ENCODE measurements around the gene STX1A.
"Not testable (repeated sequence)": the region's sequence is repeated elsewhere in the genome, so short reads cannot be mapped to it uniquely, and the experiment has no call there.

The STX1A gene

GRCh38 chr7:73734619-73735527 is 15.4 kb upstream of the STX1A start:
- peak; percentile 88 for DNase-seq

DNA sequence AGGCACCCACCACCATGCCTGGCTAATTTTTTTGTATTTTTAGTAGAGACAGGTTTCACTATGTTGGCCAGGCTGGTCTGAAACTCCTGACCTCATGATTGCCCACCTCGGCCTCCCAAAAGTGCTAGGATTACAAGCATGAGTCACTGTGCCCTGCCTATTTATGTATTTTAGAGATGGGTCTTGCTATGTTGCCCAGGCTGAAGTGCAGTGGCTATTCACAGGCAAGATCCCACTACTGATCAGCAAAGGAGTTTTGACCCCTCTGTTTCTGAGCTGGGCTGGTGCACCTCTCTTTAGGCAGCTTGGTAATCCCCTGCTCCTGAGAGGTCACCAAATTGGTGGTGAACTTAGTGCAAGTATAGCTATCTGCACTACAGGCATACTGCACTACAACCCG is 12.9 kb upstream of the STX1A start:
- DNase-seq, result no peak

- no peak for DNase-seq
Observed at GRCh38 chr7:73730485-73730884, 11.0 kb upstream of the STX1A start.

DNA sequence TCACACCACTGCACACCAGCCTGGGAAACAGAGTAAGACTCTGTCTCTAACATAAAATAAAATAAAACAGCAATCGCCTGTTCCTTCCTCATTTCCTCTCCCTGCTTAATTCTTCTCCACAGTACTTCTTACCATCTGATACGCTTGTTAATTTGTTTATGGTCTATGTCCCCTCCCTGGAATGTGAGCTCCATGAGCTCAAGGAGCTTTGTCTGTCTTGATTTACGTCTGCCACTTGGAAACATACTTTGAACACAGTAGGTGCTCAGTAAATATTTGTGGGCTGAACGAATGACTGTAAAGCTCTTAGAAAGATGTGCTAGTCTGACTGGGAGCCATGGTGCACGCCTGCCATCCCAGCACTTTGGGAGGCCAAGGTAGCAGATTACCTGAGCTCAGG is 9.1 kb upstream of the STX1A start:
- no peak for DNase-seq

DNA sequence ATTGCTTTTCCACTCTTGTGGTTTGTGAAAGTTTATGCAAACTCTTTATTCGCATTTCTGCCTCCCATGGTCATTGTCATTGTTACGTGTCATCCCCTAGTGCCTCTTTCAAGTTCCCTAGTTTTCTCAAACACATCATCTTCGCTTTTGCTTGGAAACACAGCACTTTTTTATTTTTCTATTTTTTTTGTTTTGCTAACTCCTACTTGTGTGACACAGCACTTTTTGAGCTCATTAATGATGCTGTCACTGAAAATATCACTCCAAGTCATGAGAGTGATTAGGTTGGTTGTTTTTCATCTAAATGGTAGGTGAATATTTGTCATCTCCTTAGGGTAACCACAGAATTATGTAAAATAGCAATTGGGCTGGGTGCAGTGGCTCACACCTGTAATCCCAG is 8.5 kb upstream of the STX1A start:
- no peak for DNase-seq

DNA sequence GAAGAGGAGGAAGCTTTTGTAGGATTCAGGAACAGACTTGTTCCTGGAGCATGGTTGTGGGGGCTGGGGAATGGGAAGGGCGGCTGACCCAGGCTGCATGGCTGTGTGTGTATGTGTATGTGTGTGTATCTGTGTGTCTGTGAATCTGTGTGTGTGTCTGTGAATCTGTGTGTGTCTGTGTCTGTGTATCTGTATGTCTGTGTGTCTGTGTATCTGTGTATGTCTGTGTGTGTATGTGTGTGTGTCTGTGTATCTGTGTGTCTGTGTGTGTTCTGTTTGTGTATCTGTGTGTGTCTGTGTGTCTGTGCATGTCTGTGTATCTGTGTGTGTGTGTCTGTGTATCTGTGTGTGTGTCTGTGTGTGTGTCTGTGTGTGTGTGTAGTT is 6.6 kb upstream of the STX1A start:
- no peak for DNase-seq

- DNase-seq, result no peak
Observed at GRCh38 chr7:73723813-73724212, 4.3 kb upstream of the STX1A start.

- DNase-seq, result no peak
Observed at GRCh38 chr7:73722785-73723184, 3.3 kb upstream of the STX1A start.

DNA sequence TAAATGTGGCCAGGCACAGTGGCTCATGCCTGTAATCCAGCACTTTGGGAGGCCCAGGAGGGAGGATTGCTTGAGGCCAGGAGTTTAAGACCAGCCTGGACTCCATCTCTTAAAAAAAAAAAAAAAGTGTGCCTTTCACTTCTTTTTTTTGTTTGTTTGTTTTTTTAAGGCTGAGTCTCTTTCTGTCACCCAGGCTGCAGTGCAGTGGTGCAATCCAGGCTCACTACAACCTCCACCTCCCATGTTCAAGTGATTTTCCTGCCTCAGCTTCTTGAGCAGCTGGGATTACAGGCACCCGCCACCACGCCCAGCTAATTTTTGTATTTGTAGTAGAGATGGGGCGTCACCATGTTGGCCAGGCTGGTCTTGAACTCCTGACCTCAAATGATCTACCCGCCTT is 2.7 kb upstream of the STX1A start:
- not testable (repeated sequence) for DNase-seq

GRCh38 chr7:73721377-73721817 is 1.9 kb upstream of the STX1A start:
- DNase-seq, result no peak

DNA sequence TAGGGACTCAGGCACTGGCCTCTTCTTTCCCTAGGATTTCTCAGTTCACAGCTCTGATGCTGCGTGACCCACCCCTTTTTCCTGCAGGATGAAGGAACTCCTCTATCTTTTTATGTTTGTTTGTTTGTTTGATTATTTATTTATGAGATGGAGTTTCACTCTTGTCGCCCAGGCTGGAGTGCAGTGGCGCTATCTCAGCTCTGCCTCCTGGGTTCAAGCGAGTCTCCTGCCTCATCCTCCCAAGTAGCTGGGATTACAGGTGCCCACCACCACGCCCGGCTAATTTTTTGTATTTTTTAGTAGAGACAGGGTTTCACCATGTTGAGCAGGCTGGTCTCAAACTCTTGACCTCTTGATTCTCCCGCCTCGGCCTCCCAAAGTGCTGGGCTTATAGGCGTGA is 974 bp upstream of the STX1A start:
- not testable (repeated sequence) for DNase-seq

- no peak for DNase-seq
Observed at GRCh38 chr7:73719806-73720169, 319 bp upstream of the STX1A start.

GRCh38 chr7:73718438-73718881 is 1.0 kb downstream of the STX1A start:
- no peak for DNase-seq

- peak; percentile 85 for DNase-seq
Observed at GRCh38 chr7:73717991-73718405, 1.5 kb downstream of the STX1A start.

- no peak for DNase-seq
Observed at GRCh38 chr7:73717025-73717807, 2.3 kb downstream of the STX1A start.

GRCh38 chr7:73716318-73716890 is 3.1 kb downstream of the STX1A start:
- no peak for DNase-seq

GRCh38 chr7:73715648-73716317 is 3.7 kb downstream of the STX1A start:
- DNase-seq, result peak; percentile 76

DNA sequence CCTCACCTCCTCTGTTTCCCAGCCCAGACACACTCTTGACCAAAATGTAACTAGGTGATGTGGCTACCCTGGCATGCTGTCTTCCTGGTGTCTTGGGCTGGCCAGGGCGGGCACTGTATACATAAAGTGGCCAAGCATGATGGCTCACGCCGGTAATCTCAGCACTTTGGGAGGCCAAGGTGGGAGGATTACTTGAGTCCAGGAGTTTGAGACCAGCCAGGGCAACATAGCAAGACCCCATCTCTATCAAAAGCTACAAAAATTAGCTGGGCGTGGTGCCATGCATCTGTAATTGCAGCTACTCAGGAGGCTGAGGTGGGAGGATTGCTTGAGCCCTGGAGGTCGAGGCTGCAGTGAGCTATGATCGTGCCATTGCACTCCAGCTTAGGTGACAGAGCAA is 6.2 kb downstream of the STX1A start:
- DNase-seq, result not testable (repeated sequence)

- DNase-seq, result no peak
Observed at GRCh38 chr7:73712773-73713172, 6.7 kb downstream of the STX1A start.

- no peak for DNase-seq
Observed at GRCh38 chr7:73708961-73709549, 10.4 kb downstream of the STX1A start.

DNA sequence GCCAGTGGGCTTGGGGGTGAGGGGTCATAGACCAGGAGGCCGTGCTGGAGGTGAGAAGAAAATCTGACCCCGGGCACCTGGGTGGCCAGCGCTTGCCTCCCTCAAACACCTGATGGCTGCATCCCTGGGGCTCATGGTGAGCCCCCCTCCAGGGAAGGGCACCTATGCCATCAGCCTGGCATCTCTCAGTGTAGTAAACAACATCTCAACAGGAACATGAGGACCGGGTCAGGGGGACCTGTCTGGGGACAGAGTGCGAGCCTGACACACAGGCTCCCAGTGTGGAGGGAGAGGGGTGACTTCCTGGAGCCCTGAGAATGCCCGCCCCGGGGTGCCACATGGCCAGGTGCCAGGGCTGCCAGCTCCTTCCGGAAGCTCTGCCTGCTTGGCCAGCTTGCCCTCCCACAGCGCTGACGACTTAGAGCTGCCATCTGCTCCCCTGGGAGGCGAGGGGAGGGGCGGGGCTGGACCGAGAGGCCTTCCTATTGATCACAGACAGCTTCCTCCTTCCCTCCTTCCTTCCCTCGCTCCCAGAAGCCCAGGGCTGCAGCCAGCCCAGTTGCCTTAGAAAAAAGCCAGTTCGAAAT is 12.3 kb downstream of the STX1A start:
- DNase-seq, result no peak
